ENCODE data around the gene SOST.
"Not testable (repeated sequence)": the region's sequence is repeated elsewhere in the genome, so short reads cannot be mapped to it uniquely, and the experiment has no call there.

The SOST gene

DNA sequence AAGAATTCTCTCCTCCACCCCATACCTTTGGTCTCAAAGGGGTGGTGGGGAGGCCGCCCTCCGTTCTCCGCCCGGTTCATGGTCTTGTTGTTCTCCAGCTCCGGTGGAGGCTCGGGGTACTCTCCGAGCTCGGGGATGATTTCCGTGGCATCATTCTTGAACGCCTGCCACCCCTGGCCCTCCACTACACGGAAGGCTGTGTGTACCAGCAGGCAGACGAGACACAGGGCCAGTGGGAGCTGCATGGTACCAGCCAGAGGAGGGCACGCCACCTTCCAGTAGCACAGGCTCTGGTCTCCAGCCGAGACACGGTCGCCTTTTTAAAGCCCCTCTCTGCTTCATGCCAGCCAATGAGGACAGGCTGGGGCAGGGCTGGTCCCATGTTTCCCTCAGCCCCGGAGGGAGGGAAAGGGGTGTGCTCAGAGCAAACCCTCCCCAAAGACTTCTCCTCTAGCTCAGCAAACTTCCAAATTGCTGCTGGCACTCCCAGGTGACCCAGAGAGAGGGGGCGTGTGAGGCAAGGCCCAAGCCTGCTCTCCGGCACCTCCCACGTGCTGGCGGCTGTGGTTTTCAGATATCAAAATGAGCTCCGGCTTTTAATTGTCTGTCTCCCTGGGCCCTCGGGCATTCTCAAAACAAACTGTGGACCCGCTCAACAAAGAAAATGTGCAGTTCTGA is at the start of gene SOST:
Gene SOST, minus strand, starts transcription at position 295 of the 678 bp plus-strand sequence. Its CDS starts 50 bp downstream, at position 245.
- no peak for DNase-seq (ENCODE audit: low read depth)

DNA sequence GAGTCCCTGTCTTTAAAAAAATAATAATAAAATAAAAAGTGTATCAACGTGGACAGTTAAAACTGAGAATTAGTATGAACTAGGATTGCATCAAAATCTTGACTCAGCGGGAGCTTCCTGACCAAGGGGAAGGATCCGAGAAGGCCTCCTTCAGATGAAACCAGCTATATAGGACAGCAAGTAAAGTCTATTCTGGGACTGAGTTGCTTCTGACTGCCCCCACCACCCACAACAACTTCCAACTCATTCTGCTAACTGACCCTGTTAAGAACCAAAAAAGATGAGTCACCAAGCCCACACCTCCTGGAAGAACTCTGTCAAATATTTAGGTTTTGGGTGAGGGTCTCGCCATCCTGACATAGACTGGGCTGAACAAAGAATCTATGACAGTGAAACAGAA is 49.5 kb upstream of the SOST start:
- no peak for DNase-seq (ENCODE audit: low read depth)

DNA sequence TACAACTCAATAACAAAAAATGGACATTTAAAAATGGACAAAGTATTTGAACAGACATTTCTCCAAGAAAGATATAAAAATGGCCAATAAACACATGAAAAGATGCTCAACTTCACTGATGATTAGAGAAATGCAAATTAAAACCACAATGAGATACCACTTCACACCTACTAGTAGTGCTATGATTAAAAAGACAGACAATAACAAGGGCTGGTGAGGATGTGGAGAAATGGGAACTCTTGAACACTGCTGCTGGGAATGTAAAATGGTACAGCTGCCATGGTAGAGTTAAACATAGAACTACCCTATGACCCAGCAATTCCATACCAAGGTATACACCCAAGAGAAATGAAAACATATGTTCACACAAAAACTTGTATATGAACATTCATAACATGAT is 46.5 kb upstream of the SOST start:
- DNase-seq (ENCODE audit: low read depth), result no peak

DNA sequence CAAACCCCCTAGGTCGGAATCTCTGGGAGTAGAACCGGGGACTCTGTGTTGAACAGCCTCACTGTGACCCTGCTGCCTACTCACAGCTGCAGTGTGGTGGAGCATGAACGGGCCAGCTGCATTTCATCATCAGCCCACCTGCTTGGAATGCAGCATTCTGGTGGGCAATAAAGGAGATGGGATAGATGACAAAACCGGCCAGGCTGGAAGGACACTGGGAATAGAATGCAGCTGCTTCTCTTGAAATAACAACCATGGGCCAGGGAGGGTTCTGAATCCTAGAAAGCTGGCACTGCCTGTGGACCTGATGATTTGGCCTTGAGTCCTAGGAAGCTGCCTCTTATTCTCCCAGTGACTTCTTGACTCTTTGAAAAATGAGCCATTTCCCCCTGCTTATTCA is 45.2 kb upstream of the SOST start:
- no peak for DNase-seq (ENCODE audit: low read depth)

DNA sequence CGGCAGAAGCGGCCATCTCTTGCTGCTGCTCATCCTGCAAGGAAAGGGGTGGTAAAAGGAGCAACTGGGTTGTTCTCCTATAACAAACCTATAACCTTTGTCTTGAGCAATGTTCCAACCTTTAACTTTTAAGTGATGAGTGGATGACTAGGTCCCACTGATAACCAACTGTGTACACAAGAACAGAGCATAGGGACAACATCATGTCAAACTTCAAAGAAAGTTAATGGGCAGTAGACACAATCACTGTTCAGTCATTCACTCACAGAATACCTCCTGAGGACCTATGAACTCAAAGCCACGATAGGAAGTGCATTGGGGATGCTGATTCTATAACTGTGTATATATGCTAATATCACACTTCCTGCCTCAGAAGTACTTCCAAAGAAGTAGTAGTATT is 43.3 kb upstream of the SOST start:
- DNase-seq (ENCODE audit: low read depth), result no peak

DNA sequence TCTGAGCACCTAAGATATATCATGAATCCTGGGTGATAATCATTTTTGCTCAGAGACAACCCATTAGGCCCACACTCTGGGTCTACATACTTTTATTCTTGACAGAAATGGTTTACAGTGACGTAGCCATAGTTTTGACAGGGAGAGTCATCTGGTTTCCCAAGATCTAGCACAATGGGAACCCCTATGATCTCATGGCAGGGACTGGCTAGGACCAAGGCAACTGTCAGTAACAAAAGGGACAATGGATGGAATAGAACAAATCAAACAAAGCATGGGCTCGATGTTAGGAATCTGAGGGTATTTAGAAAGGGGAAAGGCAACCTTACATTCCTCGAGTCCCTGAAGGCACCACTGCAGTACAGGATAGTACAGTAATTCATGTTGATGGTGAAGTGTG is 42.1 kb upstream of the SOST start:
- no peak for DNase-seq (ENCODE audit: low read depth)

DNA sequence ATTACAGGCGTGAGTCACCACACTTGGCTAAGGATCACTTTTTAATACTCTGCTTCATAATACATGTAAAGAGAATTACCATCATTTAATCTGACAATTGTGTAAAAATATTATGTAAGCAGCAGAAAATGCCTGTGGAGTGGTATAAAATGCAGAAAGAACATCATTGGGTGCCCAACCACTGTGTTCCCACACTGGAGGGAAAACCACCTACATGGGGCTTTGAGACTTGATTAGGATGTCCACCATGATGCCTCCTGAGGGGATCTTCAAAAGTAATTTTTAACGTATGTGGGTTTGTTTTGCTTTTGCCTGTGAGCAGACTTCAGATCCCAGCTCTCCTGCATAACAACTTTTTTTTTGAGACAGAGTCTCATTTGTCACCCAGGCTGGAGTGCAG is 40.5 kb upstream of the SOST start:
- DNase-seq (ENCODE audit: low read depth), result no peak

DNA sequence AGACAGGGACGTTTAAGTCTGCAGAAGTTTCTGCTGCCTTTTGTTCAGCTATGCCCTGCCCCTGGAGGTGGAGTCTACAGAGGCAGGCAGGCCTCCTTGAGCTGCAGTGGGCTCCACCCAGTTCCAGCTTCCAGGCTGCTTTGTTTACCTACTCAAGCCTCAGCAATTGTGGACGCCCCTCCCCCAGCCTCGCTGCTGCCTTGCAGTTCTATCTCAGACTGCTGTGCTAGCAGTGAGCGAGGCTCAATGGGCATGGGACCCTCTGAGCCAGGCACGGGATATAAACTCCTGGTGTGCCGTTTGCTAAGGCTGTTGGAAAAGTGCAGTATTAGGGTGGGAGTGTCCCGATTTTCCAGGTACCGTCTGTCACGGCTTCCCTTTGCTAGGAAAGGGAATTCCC is 39.4 kb upstream of the SOST start:
- not testable (repeated sequence) for DNase-seq (ENCODE audit: low read depth)

DNA sequence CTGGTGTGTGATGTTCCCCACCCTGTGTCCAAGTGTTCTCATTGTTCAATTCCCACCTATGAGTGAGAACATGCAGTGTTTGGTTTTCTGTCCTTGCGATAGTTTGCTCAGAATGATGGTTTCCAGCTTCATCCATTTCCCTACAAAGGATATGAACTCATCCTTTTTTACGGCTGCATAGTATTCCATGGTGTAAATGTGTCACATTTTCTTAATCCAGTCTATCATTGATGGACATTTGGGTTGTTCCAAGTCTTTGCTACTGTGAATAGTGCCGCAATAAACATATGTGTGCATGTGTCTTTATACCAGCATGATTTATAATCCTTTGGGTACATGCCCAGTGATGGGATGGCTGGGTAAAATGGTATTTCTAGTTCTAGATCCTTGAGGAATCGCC is 34.1 kb upstream of the SOST start:
- not testable (repeated sequence) for DNase-seq (ENCODE audit: low read depth)

DNA sequence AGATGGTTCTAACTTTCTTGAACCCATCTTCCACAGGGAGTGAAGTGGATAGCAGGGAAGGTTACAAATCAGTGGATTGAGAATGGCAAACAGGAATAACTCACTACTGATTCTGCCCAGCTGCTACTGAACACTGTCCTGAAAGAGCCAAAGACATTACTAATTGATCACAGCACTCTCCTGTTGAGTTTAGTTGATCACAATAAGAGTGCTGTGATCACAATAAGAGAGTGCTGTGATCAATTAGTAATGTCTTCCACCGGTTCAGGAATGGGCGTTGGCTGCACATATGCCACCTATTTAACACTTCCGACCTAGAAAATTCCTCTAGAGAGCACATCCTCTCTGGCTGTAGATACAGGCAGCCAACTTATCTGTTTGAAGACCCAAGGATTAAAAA is 33.0 kb upstream of the SOST start:
- DNase-seq (ENCODE audit: low read depth), result no peak

DNA sequence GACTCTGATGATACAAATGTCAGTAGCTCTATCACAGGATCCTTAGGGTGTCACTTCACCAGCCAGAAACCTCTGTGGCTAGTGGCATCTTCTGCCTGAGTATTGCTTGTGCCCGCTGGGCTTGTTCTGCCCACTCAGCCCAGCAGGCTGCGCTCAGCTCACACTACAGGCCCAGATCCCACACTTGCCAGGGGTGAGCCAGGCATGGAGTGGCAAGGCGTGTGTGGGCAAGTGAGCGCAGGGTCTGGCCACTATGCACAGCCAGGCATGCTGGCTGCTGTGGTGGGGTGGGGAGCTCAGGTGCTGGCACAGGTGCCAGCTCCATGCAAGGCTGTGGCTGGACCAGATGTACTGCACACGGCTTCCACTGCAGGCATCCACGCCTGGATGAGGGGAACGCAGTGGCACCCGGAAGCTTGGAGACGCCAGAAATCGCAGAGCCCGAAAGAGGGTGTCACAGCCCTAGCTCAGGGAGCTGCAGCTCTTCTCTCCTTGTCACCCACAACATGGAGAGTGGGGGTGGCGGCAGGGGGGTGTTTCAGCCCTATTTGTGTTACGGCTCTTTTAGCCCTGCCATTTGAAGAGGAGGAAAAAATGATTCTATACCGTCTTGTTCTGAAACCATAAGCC is 31.8 kb upstream of the SOST start:
- DNase-seq (ENCODE audit: low read depth), result no peak

DNA sequence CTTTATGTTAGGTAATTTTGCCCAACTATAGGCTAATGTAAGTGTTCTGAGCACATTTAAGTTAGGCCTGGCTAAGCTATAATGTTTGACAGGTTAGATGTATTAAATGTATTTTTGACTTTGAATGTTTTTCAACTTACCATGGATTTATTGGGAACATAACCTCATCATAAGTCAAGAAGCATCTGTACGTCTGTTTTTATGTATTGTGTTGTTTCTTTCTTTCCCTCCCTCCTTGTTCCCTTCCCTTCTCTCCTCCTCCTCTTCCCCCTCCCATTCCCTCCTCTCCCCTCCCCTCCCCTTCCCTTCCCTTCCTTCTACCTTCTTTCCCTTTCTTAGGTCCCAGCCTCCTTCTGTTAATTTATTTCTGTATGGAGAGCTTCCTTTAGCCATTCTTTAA is 30.9 kb upstream of the SOST start:
- DNase-seq (ENCODE audit: low read depth), result no peak

DNA sequence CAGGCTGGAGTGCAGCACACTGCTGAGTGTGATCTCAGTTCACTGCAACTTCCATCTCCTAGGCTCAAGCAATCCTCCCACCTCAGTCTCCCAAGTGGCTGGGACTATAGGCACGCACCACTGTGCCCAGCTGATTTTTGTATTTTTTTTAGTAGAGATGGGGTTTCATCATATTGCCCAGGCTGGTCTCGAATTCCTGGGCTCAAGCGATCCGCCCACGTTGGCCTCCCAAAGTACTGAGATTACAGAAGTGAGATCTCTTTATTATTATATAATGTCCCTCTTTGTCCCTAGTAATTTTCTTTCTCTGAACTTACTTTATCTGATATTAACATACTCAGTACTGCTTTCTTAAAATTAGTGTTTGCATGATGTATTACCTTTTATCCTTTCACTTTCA is 29.9 kb upstream of the SOST start:
- DNase-seq (ENCODE audit: low read depth), result no peak

DNA sequence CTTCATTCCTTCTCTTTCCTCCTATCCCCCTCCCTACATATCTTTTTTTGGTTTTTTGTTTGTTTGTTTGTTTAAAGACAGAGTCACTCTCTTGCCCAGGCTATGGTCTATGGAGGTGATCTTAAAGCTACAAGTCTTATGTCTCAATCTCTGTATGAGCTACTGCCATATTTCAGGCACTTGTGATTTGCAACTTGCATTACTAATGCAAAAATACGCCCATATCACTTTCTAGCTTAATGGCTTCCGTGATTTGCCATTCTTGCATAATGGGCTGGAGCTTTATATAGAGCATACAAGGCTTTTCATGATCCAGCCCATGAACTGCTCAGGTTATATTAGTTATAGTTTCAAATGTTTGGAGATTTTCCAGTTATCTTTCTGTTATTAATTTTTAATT is 29.1 kb upstream of the SOST start:
- DNase-seq (ENCODE audit: low read depth), result no peak

DNA sequence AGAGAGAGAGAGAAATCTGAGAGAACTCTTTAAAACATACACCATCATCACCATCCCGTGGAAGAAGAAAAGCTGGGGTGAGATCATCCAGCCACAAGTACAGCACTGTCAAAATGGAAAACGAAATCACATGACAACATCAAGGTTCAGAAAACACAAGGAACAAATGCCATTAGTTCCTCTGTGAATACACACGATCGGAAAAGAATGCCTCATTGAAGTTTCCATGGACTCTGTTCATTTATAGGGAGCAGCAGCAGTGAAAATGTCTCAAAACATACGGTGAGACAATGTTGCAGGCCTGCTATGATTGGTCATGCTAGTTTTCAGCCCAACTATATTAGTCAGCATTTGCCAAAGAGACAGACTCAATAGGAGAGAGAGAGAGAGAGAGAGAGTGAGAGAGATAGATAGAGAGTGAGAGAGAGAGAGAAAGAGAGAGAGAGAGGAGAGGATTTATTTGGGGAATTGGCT is 26.1 kb upstream of the SOST start:
- no peak for DNase-seq (ENCODE audit: low read depth)

DNA sequence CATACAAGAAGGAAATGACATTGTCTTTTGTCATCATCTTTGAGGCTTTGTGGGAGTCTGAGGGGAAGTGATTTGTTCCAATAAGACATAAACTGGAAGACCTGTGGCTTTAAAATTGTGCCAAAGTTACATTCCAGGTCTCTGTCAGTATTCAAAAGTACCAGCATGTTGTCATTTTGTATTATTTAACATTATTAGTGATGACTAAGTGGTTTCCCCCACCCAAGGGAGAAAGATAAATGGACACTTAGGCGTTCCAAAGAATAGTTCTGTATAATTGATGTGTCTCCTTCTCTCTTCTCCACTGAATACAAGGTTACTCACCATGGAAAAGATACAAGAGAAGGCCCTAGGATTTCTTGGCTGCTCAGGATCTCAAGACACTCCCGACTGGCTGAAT is 25.5 kb upstream of the SOST start:
- DNase-seq (ENCODE audit: low read depth), result no peak

DNA sequence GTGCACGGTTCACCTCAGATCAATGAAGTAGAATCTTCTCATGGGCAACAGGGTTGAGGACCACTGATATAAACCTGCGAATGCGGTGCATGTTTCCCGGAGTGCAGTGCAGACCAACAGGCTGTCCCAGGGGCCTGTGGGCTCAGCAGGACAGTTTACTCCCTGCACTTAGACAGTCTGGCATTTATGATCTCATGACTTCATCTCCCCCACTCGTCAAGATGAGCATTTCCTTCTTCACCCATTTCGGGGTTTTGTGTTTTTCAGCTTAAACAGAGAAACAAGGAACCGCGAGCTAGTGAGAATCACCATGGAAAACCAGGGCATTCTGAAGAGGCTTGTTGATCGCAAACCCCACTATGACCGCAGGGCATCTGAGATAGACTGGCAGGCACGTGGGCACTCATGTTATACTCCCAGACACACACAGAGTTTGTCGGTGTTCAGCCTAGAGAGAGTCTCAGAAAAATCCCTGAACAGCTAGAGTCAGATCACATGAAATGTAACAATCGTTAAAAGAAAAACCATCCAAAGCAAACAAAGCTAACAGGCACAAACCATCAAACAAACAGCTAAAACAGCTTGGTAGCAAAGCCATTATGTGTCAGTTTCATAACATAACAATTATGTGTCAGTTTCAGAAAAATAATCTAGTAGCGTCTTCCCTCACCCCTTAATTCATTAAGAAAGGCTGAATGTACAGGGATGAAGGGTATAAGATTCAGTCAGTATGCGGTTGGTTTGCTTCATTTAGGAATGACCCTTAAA is 24.5 kb upstream of the SOST start:
- DNase-seq (ENCODE audit: low read depth), result no peak

DNA sequence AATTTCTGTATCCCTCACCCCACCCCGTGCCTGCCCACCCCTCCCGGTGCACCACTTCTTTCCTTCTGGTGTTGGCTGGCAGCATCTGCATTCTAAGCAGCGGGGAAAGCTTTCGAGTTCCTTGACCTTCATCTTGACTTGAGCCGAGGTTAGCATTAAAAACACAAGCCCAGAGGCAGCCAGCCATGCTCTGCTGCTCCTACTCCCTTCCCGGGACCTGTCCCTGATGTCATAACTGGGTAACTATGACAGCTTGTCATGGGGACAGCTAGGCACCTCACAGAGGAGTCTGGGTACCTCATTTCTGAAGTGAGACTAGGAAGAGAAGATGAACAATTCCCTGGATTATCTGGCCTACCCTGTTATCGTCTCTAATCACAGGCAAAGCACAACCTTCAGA is 21.5 kb upstream of the SOST start, which contains the start of gene CFAP97D1:
Gene CFAP97D1, plus strand, starts transcription at position 301 of the 400 bp plus-strand sequence. Its CDS starts 28 bp downstream, at position 329.
- no peak for DNase-seq (ENCODE audit: low read depth)

DNA sequence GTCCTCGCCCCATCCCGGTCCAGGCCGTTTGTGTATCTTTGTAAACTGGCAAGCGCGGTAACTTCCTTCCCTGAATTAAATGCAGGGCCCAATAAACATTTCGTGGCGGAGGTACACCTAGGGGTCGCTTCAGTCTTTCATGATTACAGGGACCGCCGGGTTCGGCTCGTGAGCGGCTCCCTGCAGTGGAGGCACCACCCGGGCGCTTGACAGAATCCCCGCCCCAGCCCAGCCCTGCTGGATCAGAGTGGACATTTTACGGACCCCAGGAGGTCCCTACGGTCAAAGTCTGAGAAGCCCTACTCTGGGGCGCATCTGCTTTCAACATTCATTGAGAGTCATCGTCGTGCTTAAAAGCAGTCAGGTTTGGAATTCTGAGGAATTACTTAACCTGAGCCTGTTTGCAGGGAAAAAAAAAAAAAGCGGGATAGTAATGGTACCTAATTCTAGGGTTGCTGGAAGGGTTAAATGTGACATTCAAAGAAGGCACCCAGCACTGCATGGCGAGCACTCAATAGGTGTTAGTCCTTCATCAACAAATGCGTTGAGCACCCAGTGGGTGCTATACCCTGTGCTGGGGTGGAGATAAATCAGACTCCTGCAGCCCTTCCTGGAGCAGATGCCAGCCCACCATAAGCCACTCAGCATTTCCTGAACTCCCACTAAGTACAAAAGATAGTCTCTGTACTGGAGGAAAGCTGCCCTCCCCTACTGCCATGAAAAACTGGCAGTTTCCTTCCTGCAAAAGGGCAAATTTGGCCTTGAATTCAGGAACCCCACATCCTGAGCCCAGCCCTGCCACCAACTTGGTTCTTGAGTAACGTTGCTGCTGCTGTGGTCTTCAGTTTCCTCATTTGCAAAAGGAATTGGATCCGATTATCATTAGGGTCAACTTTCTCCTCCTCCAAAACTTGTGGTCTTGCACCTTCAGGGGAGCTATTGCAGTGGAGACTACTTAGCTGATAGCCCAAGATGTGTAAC is 20.8 kb upstream of the SOST start:
- no peak for DNase-seq (ENCODE audit: low read depth)

DNA sequence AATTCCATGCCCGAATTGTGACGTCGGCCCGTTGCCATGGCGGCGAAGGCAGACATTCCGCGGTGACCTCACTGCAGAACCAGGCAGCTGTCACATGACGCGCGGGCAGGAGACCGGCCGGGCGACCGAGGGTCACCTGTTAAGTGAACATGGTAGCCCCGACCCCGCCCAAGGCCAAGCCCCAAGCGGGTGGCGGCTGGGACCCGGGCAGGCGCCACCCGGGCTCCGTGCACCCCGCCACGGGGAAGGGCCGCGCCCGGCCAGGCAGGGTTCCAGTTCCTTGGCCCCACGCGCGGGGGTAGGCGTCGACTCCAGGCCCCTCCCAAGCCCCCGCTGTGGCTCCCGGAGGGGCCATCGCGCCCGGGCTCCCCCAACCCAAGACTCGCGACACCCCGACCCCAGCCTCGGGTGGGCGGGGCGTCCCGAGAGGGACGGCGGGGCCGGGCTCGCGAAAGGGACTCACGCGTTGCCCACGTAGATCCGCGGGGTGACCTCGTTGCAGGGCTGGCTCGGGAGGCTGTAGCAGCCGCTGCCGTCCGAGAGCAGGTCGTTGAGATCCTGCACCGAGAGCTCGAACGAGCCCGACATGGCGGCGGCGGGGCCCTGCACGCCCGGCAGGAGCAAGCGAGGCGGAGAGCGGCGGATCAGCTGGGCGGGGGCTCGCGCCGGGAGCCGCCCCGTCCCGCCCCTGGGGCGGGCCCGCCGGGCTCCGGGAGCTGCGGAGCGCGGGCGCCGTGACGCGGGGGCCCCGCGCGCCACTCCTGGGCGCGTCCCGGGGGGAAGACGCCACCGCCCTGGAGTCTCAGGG is 19.9 kb upstream of the SOST start, which contains the start of gene DUSP3:
Gene DUSP3, minus strand, starts transcription at position 641 of the 808 bp plus-strand sequence. Its CDS starts 53 bp downstream, at position 588.
- DNase-seq (ENCODE audit: low read depth), result peak; percentile 43
